Ramos (cell line): Measurements from ENCODE around the gene PSMB9.
"Not testable (repeated sequence)": the region's sequence is repeated elsewhere in the genome, so short reads cannot be mapped to it uniquely, and the experiment has no call there.

Experiments used
- in situ Hi-C: fragments of 300-500 bp; cut with MboI; formaldehyde crosslinking; loops from one replicate; pipeline ENCODE4 v1.14.3; 2022; ENCODE audit warnings: low sequenced_read_pairs; ENCODE audit not compliant: unreplicated experiment

The PSMB9 gene

GRCh38 chr6:32853541-32854375 lies at the start of gene PSMB9, which contains the start of gene TAP1:
Gene PSMB9, plus strand, starts transcription at chr6:32854192. Its CDS starts 38 bp downstream, at chr6:32854230.
Gene TAP1, minus strand, starts transcription at chr6:32853704. Its CDS starts 68 bp downstream, at chr6:32853636.
- in situ Hi-C loops: no loop called here

GRCh38 chr6:32805404-32805803 lies 48.6 kb upstream of the PSMB9 start:
- in situ Hi-C loops: not testable (repeated sequence)

GRCh38 chr6:32807020-32807580 lies 46.9 kb upstream of the PSMB9 start:
- in situ Hi-C loops: no loop called here

- in situ Hi-C loops: no loop called here
Observed at GRCh38 chr6:32809171-32809570, 44.8 kb upstream of the PSMB9 start.

GRCh38 chr6:32814145-32814544 lies 39.8 kb upstream of the PSMB9 start:
- in situ Hi-C loops: no loop called here

GRCh38 chr6:32815115-32815514 lies 38.9 kb upstream of the PSMB9 start:
- in situ Hi-C loops: no loop called here

GRCh38 chr6:32815996-32816395 lies 38.0 kb upstream of the PSMB9 start:
- in situ Hi-C loops: no loop called here

GRCh38 chr6:32816746-32817204 lies 37.2 kb upstream of the PSMB9 start, which contains the start of gene HLA-DOB:
Gene HLA-DOB, minus strand, starts transcription at chr6:32817002. Its CDS starts 51 bp downstream, at chr6:32816951.
- in situ Hi-C loops: no loop called here

- in situ Hi-C loops: no loop called here
Observed at GRCh38 chr6:32818867-32819266, 35.1 kb upstream of the PSMB9 start.

- in situ Hi-C loops: no loop called here
Observed at GRCh38 chr6:32819729-32820128, 34.3 kb upstream of the PSMB9 start.

- in situ Hi-C loops: no loop called here
Observed at GRCh38 chr6:32825966-32826365, 28.0 kb upstream of the PSMB9 start.

GRCh38 chr6:32827025-32827424 lies 27.0 kb upstream of the PSMB9 start:
- in situ Hi-C loops: no loop called here

- in situ Hi-C loops: no loop called here
Observed at GRCh38 chr6:32829495-32829894, 24.5 kb upstream of the PSMB9 start.

- in situ Hi-C loops: no loop called here
Observed at GRCh38 chr6:32830017-32830416, 24.0 kb upstream of the PSMB9 start.

GRCh38 chr6:32830936-32831335 lies 23.1 kb upstream of the PSMB9 start:
- in situ Hi-C loops: no loop called here

GRCh38 chr6:32832535-32832934 lies 21.5 kb upstream of the PSMB9 start:
- in situ Hi-C loops: no loop called here

- in situ Hi-C loops: no loop called here
Observed at GRCh38 chr6:32833664-32834063, 20.3 kb upstream of the PSMB9 start.

- in situ Hi-C loops: no loop called here
Observed at GRCh38 chr6:32835167-32835893, 18.7 kb upstream of the PSMB9 start.

- in situ Hi-C loops: no loop called here
Observed at GRCh38 chr6:32836873-32837272, 17.1 kb upstream of the PSMB9 start.

- in situ Hi-C loops: no loop called here
Observed at GRCh38 chr6:32837651-32838113, 16.3 kb upstream of the PSMB9 start.
